Muscle of arm (tissue), 12 donors: ENCODE results near the gene IGFBP7. TPM values are rescaled to one million over a fixed set of nuclear protein-coding genes. Genes with fewer than 3 reads are reported as not detected.
A peak's percentile ranks its signal among the peaks of the same experiment; 100 is the strongest.

Experiments
- DNase-seq: peaks from one replicate; pipeline ENCODE4 v3.0.0-alpha.2; 2013
- polyA plus RNA-seq, 12 donors: library from polyadenylated mRNA; unstranded; fragments of 120-200 nt; gene quantifications; one replicate each; pipeline ENCODE4 v1.2.1, GENCODE V29; 2013; ENCODE audit not compliant: insufficient read length in 12 of 12

IGFBP7 gene
- polyA plus RNA-seq, 12 donors = 114 to 158 (median 134) TPM; not detected in 1

DNA sequence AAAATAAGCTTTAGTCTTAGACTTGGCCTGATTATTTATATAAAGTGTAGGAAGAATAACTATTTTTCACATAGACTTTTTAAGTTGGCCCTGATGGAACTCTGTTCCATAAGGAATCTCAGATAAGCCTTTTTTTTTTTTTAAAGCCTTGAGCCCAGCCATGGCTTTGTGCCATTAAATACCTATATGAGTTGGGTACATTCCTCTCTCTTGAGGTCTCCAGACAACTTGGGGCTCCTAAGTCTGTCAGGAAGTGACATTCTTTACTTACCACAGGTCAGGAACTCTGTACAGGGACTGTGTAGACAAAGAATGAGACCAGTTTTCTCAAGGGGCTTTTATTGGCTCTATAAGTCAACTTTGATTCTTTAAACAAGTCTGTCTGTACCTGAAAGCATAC, 27.1 kb upstream of the IGFBP7 start:
- no peak for DNase-seq

DNA sequence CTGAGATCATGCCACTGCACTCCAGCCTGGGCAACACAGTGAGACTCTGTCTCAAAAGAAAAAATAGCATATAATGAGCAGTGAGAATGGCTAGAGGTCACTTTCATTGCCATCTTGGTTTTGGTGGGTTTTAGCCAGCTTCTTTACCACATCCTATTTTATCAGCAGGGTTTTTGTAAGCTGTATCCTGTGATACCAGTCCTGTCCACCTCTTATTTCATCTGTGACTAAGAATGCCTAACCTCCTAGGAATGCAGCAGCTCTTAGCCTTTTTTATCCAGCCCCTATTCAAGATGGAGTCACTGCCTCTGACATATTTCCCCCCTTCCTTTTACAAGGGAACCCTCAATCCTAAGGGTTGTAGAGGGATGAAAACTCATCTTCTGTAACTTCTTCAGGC, 26.1 kb upstream of the IGFBP7 start:
- DNase-seq = no peak

DNA sequence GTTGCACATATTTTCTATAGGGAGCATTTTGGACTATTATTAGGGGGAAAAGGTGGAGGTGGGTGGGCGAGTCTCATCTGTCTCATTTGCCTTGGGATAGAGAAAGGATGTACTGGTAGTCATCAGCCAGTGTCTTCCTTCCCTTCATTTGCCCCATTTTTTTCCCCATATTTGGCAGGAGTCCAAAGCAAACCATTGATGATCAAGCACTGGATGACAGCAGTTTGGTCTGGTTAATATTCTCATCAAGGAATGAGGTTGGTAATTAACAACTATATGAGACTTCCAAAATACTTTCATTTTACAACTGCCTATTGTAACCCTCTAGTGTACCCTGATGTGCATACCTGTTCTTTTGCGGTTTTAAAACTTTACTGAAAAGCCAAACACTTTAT, 22.6 kb upstream of the IGFBP7 start:
- no peak for DNase-seq

DNA sequence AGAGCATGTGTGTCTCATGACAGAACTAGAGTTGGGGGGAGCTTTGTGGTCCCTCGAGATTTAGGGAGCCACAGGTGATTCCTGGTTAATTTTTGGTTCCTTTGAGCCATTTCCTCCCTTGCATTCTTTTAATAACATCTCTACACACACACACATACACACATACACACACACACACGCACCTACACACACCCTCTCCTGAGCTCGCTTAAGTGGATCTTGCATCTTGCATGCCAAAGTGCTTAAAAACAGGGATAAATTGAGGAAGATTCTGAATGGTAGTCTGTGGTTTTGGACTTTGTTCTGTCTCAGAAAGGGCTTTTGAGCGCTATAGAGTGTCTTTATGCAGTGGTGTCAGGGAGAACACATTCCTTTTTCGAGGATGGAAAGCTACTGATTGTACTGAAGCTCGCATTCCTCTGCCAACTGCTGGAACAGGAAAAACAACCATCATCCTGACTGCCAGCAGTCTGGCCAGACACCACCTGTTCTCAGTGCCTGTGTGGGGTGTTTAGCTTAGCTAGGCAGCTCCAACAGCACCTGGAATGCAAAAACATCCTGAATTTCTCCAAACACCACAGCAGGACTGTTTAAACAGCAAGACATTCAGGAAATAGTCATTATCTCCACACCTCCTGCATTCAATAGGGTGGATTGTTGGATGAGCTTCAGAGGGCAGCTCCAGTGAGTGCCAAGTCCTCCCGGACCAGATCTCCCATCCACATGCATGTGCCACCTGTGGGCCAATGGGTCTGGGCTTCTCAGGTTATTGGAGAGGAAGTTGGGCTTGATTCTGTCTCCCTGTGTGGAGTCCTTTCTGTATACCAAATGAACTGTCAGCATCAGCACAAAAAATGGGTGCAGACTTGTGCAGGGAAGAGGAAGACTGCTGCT, 21.9 kb upstream of the IGFBP7 start:
- no peak for DNase-seq

DNA sequence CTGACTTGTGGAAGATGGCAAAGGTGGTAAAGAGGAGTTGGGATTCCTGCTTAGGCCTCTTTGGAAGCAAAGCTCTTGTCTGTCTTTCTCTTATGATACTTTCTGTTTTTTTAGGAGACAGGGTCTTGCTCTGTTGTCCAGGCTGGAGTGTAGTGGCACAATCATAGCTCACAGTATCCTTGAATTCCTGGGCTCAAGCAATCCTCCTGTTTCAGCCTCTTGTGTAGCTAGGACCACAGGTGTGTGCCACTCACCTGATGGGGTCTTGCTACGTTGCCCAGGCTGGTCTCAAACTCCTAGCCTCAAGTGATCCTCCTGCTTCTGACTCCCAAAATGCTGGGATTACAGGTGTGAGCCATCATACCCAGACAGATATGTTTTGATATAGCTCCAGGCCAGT, 19.3 kb upstream of the IGFBP7 start:
- DNase-seq = no peak

DNA sequence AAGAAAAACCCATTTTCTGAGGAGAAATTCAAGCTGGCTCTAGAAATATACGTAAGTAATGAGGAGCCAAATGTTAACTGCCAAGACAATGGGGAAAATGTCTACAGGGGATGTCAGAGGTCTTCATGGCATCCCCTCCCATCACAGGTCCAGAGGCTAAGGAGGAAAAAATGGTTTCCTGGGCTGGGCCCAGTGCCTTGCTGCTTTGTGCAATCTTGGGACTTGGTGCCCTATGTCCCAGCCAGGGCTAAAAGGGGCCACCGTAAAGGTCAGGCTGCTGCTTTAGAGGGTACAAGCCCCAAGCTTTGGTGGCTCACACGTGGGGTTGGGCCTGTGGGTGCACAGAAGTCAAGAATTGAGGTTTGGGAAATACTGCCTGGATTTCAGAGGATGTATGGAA, 17.2 kb upstream of the IGFBP7 start:
- DNase-seq = no peak

DNA sequence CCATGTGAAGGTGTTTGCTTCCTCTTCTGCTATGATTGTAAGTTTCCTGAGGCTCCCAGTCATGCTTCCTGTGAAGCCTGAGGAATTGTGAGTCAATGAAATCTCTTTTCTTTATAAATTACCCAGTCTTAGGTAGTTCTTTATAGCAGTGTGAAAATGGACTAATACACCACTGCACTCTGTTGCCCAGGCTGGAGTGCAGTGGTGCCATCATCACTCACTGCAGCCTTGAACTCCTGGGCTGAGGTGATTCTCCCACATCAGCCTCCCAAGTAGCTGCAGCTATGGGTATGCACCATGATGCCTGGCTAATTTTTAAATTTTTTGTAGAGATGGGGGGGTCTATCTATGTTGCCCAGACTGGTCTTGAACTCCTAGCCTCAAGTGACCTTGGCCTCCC, 15.8 kb upstream of the IGFBP7 start:
- no peak for DNase-seq

DNA sequence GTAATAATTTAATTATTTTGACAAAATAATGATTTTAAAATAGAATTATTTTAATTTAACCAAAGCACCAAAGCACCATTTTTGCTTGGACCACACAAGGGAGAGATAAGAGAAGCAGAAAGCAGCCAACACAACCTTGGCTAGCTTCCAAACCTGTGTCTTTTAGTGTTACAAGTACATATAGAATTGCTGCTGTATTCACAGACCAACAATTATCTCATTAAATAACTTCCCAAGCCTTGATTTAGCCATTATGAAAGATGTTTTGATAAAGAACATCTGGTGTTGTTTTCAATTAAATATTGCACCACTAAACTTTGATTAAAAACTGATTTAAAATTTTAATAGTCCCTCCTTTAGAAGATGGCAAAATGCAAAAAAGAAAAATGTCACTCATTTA, 14.0 kb upstream of the IGFBP7 start:
- DNase-seq = no peak

DNA sequence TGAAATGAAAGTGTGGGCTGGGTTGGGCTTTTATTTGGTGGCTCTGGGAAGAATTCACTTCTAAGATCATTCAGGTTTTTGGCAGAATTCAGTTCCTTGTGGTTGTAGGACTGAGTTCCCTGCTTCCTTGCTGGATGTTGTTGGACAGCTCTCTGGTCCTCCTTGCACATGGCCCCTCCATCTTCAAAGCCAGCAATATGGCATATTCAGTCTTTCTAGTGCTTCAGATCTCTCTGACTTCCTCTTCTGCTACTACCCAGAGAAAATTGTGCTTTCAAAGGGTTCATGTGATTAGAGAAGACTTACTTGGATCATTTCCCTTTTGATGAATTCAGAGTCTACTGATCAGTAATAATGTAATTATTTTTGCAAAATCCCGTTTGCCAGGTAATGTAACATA, 12.8 kb upstream of the IGFBP7 start:
- no peak for DNase-seq

DNA sequence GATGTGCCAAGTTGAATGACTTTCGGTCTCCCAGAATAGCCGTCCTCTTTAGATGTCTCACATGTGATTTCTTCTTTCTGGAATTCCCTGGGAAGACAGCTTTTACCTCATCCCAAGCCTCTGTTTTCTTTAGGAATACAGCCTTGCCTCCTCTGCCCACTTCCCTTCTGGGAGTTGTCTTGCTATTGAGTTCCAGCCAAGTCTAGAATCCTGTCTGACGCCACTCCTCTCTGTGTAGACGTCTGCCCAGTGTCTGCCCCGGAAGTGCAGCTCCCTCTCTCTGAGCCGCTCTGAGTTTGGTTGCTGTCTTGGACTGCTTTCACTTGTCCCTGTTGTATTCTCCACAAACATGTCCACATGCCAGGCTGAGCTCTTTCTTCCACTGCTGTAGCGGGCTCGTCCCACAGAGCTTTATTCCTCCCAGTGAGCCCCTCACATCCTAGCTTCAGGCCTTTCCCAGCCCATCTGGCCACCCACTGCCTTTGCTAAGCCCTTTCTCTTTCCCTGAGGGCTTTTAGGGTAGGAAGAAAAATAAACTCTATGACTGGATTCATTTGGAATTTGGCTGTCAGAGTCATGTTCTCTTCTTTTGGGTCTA, 9.0 kb upstream of the IGFBP7 start:
- no peak for DNase-seq

DNA sequence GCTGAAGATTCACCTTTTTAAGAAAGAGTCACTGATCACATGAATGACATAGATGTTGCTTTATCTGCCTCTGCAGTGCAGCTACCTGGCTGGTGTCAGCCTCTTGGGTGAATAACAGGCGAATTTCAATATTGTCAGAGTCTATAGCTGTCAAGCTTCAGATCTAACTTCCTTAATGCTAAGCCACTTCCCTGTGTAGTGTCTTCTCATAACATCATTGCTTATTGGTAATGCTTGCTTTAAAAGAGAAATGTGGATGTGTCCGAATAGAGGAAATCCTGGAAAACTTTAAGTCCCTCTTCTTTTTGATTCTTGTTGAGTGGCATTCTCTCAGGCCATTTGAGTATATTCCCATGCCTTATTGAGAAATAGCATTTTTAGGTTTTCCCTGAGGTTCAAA, 7.3 kb upstream of the IGFBP7 start:
- no peak for DNase-seq

DNA sequence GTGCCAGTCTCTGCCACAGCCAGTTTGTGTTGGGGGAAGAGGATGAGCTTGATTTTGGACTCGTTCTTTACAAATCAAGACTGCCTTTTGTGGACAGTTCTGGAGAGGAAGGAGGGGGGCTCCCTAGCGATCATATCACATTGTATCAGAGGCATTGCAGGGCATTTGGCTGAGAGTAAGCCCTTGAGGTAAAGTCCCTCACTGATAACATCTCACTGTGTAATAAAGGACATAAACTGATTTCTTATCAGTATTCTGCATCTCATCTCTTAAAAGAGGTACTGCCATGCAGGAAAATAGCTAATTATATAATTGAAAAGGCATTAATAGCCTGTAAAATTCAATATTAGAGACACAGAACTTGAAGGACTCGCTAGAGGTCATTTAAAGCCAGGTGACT, 6.1 kb upstream of the IGFBP7 start:
- DNase-seq = no peak

DNA sequence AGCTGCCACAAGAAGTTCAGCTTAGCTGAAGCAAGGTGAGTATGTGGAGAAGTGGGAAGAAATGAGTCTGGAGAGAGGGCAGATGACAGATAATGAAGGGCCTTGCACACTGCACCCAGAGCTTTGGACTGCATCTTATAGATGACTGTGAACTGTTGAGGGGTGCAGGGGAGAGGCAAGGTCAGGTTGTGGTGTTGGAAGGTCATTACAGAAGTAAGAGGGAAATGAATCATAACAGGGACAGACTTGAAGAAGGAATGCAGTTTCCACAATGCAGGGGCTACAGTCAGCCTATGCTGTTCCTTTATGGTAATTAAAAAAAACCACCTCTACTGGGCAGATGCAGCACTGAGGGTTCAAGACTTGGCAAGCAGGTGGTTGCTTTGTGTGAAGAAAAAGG, 4.8 kb upstream of the IGFBP7 start:
- DNase-seq = no peak

DNA sequence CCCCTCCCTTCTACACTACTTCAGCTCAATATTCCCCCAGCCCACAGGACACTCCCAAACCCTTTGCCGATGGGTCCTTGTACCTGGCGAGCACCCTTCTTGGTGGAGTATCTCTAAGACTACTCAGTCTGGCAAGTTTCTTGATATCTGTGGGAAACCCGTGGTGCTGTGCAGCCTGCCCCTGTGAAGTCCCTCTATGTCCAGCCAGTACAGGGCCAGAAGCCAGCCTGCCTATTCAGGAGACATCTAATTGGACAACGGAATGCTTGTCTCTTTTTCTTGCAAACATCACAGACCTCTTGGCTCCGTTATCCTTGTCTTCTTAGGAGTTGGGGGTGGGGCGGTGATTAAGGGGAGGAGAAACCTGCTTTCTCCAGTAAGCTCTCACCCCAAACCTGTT, 3.7 kb upstream of the IGFBP7 start:
- no peak for DNase-seq

DNA sequence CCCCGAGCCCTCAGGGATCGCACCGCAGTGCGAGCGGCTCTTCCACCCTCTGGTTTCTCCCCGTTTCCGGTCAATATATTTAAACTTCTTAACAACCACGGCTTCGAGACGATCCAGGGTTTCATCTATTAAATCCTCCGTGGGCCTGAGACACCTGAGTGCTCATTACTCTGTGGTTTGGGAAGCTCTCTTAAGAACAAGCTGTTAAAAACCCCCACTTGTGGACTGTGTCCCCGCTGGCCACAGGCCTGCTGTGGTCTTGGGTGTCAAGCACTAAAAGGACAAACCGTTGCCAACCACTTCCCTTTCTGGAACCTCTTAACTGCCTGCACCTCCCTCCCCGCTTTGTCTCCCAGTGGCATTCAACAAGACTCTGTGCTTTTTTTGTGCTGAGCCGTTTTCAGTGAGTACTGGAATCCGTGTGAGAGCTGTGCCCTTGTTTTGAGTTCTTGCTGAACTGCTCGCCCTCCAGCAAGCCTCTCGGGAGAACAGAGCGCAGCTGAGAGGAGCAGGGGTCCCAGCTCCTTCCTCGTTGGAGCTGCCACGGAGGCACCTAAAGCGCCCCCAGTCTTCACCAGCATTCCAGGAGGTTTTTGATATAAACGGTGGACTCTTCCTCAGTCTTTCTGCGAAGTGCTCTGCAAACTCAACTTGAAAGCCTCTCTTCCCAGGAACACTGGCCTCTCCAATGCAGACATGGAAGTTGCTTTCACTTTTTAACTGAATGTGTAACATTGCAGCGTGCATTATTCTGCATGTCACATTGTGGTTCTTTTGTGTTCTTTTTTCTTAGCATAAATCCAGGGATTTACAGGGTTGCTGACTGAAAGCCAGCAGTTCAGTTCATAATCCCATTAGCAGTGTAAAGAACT, 691 bp upstream of the IGFBP7 start:
- DNase-seq = peak; percentile 64

DNA sequence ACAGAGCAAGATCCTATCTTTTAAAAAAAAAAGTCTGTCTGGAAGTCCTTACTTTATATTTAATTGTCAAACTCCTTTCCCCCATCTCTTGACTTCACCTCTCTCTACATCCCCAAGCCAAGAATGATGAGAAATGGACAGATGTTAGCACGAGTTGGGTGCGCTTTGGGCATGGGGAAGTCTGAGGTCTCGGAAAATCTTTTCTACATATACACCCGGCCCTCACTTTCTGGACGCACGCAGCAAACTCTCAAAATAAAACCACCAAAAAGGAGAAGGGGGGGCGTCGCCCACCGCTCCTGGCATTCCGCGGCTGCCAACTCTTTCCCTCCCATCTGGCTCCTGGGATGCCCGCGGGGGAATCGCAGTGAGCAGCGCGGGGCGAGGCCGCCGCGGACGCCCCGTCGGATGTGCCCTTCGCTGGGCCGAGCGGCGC, 756 bp downstream of the IGFBP7 start:
- DNase-seq = no peak

DNA sequence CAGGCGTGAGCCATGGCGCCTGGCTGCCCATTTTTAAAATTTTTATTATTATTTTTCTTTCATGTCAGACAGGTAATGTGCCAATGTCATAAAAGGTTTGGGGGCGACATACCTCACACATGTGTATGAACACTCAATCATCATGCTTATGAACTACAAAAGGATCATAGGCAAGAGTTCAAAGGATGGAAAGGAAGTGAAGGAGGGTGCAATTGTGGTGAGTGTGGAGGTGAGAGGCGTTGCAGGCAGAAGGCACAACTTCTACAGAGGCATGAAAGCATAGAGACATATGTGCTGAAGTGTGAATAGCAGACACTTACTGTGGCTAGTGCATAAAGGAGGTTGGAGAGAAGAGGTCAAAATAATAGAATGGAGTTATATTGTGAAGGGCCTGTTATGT, 4.0 kb downstream of the IGFBP7 start:
- no peak for DNase-seq

DNA sequence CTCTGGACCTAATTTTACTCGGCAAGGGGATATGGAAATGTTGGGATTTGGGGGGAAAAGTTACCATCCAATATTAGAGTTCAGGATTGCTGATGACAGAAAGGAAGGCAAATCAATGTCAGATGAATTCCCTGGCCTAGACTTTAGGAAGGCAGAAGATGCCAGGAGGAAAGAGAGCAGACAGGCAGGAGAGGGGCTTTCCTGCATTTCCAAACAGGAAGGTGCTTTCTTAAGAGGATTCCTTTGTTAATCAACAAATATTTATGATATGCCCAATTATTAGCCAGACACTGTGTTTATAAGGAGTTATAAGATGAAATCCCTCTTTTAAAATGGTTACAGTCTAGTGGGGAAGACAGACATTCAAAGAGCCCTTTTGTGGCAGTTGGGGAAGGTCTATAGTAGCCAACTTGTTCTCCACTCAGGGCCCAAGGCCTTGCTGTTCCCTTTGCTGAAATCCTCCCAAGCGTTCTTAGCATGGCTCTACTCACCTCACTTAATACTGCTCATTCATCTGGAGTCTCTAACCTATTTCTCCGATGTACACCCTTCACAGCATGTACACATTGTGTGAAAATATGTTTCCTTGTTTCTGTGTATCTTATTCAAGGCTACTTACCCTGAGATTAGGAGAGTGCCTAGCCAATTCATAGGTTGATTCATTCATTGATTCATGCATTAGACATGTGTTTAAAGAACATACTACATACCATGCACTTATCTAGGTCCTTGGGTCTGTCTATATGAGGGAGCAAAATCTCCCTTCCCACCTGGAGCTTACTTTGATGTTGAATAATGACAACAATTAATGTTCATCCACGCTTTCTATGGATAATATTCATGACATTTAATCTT, 5.3 kb downstream of the IGFBP7 start:
- DNase-seq = no peak

DNA sequence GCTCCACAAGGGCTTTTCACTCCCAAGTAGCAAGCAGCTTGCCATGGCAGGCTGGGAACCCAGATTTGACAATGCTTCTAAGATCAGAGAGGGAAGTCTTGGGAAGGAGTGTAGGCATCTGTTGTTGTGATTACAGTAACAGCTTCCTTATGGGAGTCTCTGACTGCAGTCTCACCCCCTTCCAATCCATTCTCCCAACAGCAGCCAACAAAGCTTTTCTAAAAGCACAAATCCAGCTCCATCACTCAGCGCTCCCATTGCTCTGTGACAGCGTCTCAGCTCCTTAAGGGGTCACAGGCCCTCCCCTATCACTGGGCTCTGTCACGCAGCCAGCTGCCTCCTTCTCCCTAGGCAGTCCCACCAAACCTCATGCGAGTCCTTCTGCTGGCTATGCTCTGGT, 7.1 kb downstream of the IGFBP7 start:
- no peak for DNase-seq

DNA sequence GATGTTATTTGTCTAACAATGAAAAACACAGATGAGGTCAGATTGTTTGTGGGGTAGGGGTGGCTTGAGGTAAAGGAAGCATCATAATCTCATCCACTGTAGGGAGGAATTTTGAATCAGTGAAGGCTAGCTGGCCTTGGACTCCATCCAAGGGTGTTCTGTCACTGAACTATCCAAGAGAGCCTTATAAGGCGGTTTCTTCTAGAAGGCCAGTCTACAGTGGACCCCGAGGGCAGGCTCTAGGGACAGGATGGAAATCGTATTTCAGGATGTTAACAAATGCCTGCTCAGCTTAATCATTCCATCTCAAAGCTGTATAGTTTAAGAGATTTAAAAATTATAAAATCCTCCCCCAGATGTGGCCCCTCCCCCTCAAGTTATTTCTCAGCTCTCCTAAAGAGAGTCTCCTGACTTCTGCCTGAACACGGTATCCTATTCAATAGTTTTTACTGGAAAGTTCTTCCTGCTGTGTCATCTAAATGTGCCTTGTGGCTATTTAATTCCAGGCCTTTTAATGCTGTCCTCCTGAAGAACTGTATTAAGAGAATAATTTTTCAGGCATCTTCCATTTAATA, 8.0 kb downstream of the IGFBP7 start:
- DNase-seq = peak; percentile 58

DNA sequence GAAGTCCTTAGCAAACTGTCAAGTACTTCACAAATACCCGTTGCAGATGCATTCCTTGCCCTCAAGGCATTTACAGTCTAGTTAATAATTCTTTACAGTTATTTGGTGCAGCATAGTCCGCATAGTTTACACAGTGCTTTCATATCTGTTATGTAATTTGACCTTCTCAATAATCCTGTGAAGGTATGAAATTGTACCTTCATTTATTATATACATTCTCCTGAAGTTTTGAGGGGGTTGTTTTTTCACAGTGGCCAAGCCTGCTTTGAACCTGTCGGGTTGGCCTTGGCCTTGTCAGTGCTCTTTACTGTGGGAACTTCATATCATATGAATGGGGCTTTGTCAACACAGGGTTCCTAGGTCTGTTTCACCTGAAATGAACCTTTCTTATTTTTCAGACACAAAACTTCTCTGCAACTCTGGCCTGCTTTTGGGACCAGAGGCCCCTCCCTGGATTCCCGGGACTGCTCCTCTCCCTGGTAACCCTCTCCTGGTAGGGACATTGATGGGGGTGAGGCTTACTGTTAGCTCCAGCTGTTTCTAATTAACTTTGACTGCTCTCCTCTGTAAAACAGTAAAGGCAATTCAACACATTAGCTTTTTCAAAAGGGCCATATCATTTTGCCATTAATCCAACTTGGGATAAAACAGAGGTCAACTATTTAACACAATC, 9.1 kb downstream of the IGFBP7 start:
- DNase-seq = no peak
